ENCODE data around the gene FBXO21.
"Not testable (repeated sequence)": the region's sequence is repeated elsewhere in the genome, so short reads cannot be mapped to it uniquely, and the experiment has no call there.

The FBXO21 gene

GRCh38 chr12:117202556-117202955 lies 12.3 kb upstream of the FBXO21 start:
- FAIRE-seq (no peak), DNase-seq (ENCODE audit: low spot score) (no peak)

- FAIRE-seq (no peak), DNase-seq (ENCODE audit: low spot score) (no peak)
Observed at GRCh38 chr12:117202033-117202432, 11.8 kb upstream of the FBXO21 start.

GRCh38 chr12:117199956-117200744 lies 9.9 kb upstream of the FBXO21 start:
- not testable (repeated sequence) for DNase-seq (ENCODE audit: low spot score); FAIRE-seq

GRCh38 chr12:117196334-117196733 lies 6.1 kb upstream of the FBXO21 start:
- DNase-seq (ENCODE audit: low spot score); FAIRE-seq: not testable (repeated sequence)

- DNase-seq (ENCODE audit: low spot score): not testable (repeated sequence)
Observed at GRCh38 chr12:117195027-117195426, 4.8 kb upstream of the FBXO21 start.

GRCh38 chr12:117193903-117194302 lies 3.6 kb upstream of the FBXO21 start:
- FAIRE-seq (no peak), DNase-seq (ENCODE audit: low spot score) (no peak)

More at GRCh38 chr12:117195027-117195426, 4.8 kb upstream of the FBXO21 start:
- not testable (repeated sequence) for FAIRE-seq

- FAIRE-seq: not testable (repeated sequence)
Observed at GRCh38 chr12:117192581-117192980, 2.3 kb upstream of the FBXO21 start.

GRCh38 chr12:117192057-117192456 lies 1.8 kb upstream of the FBXO21 start:
- FAIRE-seq: no peak
- no peak for DNase-seq (ENCODE audit: low spot score)

More at GRCh38 chr12:117192581-117192980, 2.3 kb upstream of the FBXO21 start:
- not testable (repeated sequence) for DNase-seq (ENCODE audit: low spot score)

- no peak for FAIRE-seq
- DNase-seq (ENCODE audit: low spot score): peak; percentile 47
Observed at GRCh38 chr12:117189725-117190209, 503 bp downstream of the FBXO21 start.

- FAIRE-seq (no peak), DNase-seq (ENCODE audit: low spot score) (no peak)
Observed at GRCh38 chr12:117188961-117189724, 1.1 kb downstream of the FBXO21 start.

GRCh38 chr12:117188121-117188665 lies 2.1 kb downstream of the FBXO21 start:
- FAIRE-seq: no peak
- DNase-seq (ENCODE audit: low spot score): no peak

- no peak for FAIRE-seq
- DNase-seq (ENCODE audit: low spot score): no peak
Observed at GRCh38 chr12:117187421-117187820, 2.8 kb downstream of the FBXO21 start.

GRCh38 chr12:117182866-117183265 lies 7.4 kb downstream of the FBXO21 start:
- no peak for FAIRE-seq
- no peak for DNase-seq (ENCODE audit: low spot score)

GRCh38 chr12:117181468-117181843 lies 8.8 kb downstream of the FBXO21 start:
- FAIRE-seq; DNase-seq (ENCODE audit: low spot score): not testable (repeated sequence)

GRCh38 chr12:117180758-117181467 lies 9.4 kb downstream of the FBXO21 start:
- DNase-seq (ENCODE audit: low spot score) (no peak), FAIRE-seq (no peak)

- FAIRE-seq: no peak
Observed at GRCh38 chr12:117178745-117179144, 11.5 kb downstream of the FBXO21 start.

GRCh38 chr12:117178301-117178700 lies 12.0 kb downstream of the FBXO21 start:
- FAIRE-seq (no peak), DNase-seq (ENCODE audit: low spot score) (no peak)

More at GRCh38 chr12:117178745-117179144, 11.5 kb downstream of the FBXO21 start:
- DNase-seq (ENCODE audit: low spot score): no peak

- FAIRE-seq (no peak), DNase-seq (ENCODE audit: low spot score) (no peak)
Observed at GRCh38 chr12:117172168-117172567, 18.1 kb downstream of the FBXO21 start.

GRCh38 chr12:117171499-117172162 lies 18.6 kb downstream of the FBXO21 start:
- FAIRE-seq (no peak), DNase-seq (ENCODE audit: low spot score) (no peak)

- DNase-seq (ENCODE audit: low spot score): no peak
- FAIRE-seq: no peak
Observed at GRCh38 chr12:117169548-117169947, 20.7 kb downstream of the FBXO21 start.

- no peak for FAIRE-seq
- DNase-seq (ENCODE audit: low spot score): no peak
Observed at GRCh38 chr12:117168976-117169375, 21.3 kb downstream of the FBXO21 start.
